Dendritic cell treated with granulocyte-macrophage colony-stimulating factor and Interleukin-4, amounts not matched to agents 40 ng/mL and 50 ng/mL, for 4 days (primary cell): Measurements from ENCODE around the gene CRIM1.

ENCODE experiments used
- H3K27ac Mint-ChIP-seq: one replicate; pipeline ENCODE4 v1.8.0; 2022; ENCODE audit warnings: mild to moderate bottlenecking, mixed read lengths
- H3K27me3 Mint-ChIP-seq: one replicate; pipeline ENCODE4 v1.8.0; 2022; ENCODE audit warnings: mild to moderate bottlenecking, mixed read lengths
- H3K36me3 Mint-ChIP-seq: one replicate; pipeline ENCODE4 v1.8.0; 2022; ENCODE audit warnings: low read depth, mixed read lengths
- H3K4me1 Mint-ChIP-seq: one replicate; pipeline ENCODE4 v1.8.0; 2022; ENCODE audit warnings: low read depth, mixed read lengths
- H3K4me3 Mint-ChIP-seq: one replicate; pipeline ENCODE4 v1.8.0; 2022; ENCODE audit warnings: mild to moderate bottlenecking, moderate library complexity, mixed read lengths
- H3K9me3 Mint-ChIP-seq: one replicate; pipeline ENCODE4 v1.8.0; 2022; ENCODE audit warnings: mixed read lengths
- intact Hi-C: fragments of 100-400 bp; cut with micrococcal nuclease; formaldehyde crosslinking; loops from one replicate; pipeline ENCODE4 v1.15.0; 2022

The CRIM1 gene

GRCh38 chr2:36446294-36446693, 90.7 kb downstream of the CRIM1 start:
- H3K36me3 Mint-ChIP-seq = peaks cover 24% of the 10 kb centered on the region

GRCh38 chr2:36449213-36449612, 93.6 kb downstream of the CRIM1 start:
- peaks cover 16% of the 10 kb centered on the region for H3K36me3 Mint-ChIP-seq
- H3K27me3 Mint-ChIP-seq = no peaks in the 10 kb centered on the region
- peaks cover 4% of the 10 kb centered on the region for H3K4me1 Mint-ChIP-seq
- no peak overlapping the region for H3K4me3 Mint-ChIP-seq
- no peak overlapping the region for H3K27ac Mint-ChIP-seq
- intact Hi-C loops = no loop called here
- H3K9me3 Mint-ChIP-seq = no peaks in the 10 kb centered on the region

More at GRCh38 chr2:36446294-36446693, 90.7 kb downstream of the CRIM1 start:
- Mint-ChIP-seq H3K27me3 (no peaks in the 10 kb centered on the region), H3K27ac (no peak overlapping the region), H3K9me3 (no peaks in the 10 kb centered on the region), H3K4me1 (peaks cover 13% of the 10 kb centered on the region), H3K4me3 (no peak overlapping the region)
- intact Hi-C loops = no loop called here

DNA sequence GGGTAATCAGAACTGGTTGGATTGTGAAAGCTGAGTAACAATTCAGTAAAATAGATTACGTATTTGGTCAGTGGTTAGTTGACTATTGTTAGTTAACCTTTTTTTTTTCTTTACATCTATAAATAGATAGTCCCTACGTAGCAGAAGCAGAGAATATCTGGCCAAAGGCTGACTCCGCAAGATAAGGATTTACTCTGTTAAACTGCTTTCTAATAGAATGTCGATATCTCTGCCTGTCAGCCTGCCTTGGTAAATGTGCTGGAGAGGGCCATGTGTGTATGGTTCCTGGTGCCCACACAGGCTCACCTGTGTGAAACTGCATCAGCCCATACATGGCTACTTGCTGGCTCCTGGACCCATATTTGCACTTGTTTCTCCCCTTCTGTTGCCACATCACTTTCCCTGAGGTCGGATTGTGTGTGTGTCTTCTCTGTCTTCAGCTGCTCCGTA, 94.4 kb downstream of the CRIM1 start:
- intact Hi-C loops = no loop called here
- no peak overlapping the region for H3K4me3 Mint-ChIP-seq
- no peaks in the 10 kb centered on the region for H3K27me3 Mint-ChIP-seq
- H3K4me1 Mint-ChIP-seq = peaks cover 4% of the 10 kb centered on the region
- no peak overlapping the region for H3K27ac Mint-ChIP-seq
- no peaks in the 10 kb centered on the region for H3K9me3 Mint-ChIP-seq
- peaks cover 11% of the 10 kb centered on the region for H3K36me3 Mint-ChIP-seq

GRCh38 chr2:36450466-36451196, 95.1 kb downstream of the CRIM1 start:
- intact Hi-C loops = no loop called here

GRCh38 chr2:36451512-36451911, 95.9 kb downstream of the CRIM1 start:
- intact Hi-C loops = no loop called here

More at GRCh38 chr2:36450466-36451196, 95.1 kb downstream of the CRIM1 start:
- H3K4me1 Mint-ChIP-seq = peaks cover 4% of the 10 kb centered on the region
- H3K9me3 Mint-ChIP-seq = no peaks in the 10 kb centered on the region
- H3K4me3 Mint-ChIP-seq = no peak overlapping the region
- H3K36me3 Mint-ChIP-seq = peaks cover 6% of the 10 kb centered on the region
- H3K27ac Mint-ChIP-seq = no peak overlapping the region
- H3K27me3 Mint-ChIP-seq = no peaks in the 10 kb centered on the region

GRCh38 chr2:36452260-36452659, 96.7 kb downstream of the CRIM1 start:
- Mint-ChIP-seq H3K9me3 (no peaks in the 10 kb centered on the region), H3K27me3 (no peaks in the 10 kb centered on the region), H3K27ac (no peak overlapping the region), H3K4me1 (peaks cover 4% of the 10 kb centered on the region), H3K36me3 (peaks cover 6% of the 10 kb centered on the region), H3K4me3 (no peak overlapping the region)
- intact Hi-C loops = no loop called here

More at GRCh38 chr2:36451512-36451911, 95.9 kb downstream of the CRIM1 start:
- no peaks in the 10 kb centered on the region for H3K9me3 Mint-ChIP-seq
- H3K27ac Mint-ChIP-seq = no peak overlapping the region
- peaks cover 6% of the 10 kb centered on the region for H3K36me3 Mint-ChIP-seq
- no peak overlapping the region for H3K4me3 Mint-ChIP-seq
- H3K4me1 Mint-ChIP-seq = peaks cover 4% of the 10 kb centered on the region
- H3K27me3 Mint-ChIP-seq = no peaks in the 10 kb centered on the region

GRCh38 chr2:36453652-36454051, 98.1 kb downstream of the CRIM1 start:
- Mint-ChIP-seq H3K27me3 (no peaks in the 10 kb centered on the region), H3K27ac (no peak overlapping the region), H3K9me3 (no peaks in the 10 kb centered on the region), H3K4me3 (no peak overlapping the region), H3K36me3 (no peaks in the 10 kb centered on the region), H3K4me1 (peaks cover 4% of the 10 kb centered on the region)
- intact Hi-C loops = no loop called here

GRCh38 chr2:36455011-36455410, 99.4 kb downstream of the CRIM1 start:
- intact Hi-C loops = no loop called here
- H3K4me1 Mint-ChIP-seq = peaks cover 4% of the 10 kb centered on the region
- no peaks in the 10 kb centered on the region for H3K36me3 Mint-ChIP-seq
- no peak overlapping the region for H3K4me3 Mint-ChIP-seq
- H3K27me3 Mint-ChIP-seq = no peaks in the 10 kb centered on the region
- H3K9me3 Mint-ChIP-seq = no peaks in the 10 kb centered on the region
- H3K27ac Mint-ChIP-seq = no peak overlapping the region

DNA sequence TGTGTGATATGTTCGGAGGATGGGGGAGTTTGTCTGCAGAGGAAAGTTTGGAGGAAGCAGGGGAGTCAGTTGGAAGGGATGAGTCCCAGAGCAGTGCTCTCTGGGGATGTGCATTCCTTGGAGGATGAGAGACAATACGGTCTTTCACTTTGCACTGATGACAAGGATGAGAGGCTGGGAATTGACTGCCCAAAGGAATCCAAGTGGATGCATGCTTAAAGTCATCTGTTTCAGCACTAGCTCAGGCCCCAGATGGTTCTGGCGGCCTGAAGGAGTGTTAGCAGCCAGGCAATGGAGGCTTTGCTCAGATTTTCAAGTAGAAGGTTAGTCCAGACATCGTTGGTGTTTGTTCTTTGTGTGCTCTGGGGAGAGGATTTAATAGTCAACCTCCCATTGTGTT, 100.2 kb downstream of the CRIM1 start:
- Mint-ChIP-seq H3K9me3 (no peaks in the 10 kb centered on the region), H3K27ac (no peak overlapping the region), H3K36me3 (no peaks in the 10 kb centered on the region), H3K4me3 (no peak overlapping the region), H3K27me3 (no peaks in the 10 kb centered on the region), H3K4me1 (peaks cover 4% of the 10 kb centered on the region)
- intact Hi-C loops = no loop called here

DNA sequence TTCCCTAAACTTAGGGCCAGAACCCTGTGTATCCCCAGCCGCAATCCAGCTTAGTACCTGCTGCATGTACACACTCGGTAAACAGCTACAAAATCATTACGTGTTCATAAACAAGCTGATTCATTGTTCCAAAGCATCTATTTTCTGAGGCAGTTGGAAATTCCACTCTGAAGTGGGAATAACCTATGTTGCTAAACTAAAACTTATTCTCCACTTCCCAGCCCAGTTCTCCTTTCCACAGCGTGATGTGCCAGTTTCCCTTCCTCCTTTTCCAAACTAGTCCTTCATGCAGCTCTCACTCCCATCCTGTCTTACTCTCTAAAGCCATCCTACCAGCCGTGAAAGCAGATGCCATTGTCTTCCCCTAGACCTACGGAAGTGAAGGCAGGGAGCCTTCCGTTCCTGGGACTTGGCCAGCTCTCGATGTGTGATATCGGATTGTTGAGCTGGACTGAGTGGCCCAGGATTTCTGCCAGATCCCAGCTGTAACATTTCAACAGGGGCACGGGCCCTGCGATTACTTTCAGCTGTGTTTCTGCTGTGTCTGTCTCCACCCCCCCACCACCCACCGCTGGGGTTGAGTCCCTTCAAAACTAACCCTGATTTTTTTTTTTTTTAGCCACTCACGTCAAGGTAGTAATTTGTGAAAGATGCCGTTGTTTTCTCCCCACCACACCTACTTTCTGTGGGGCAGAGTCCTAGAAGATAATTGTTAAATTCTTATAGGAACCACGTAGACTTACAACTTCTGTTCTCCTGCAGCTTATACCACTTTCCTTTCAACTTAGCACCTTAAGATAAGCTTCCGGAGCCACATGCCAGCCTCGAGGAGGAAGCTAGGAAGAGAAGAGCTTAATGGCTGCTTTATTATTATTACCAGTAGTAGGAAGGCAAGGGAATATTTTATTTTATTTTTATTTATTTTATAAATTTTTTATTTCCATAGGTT, 100.9 kb downstream of the CRIM1 start:
- H3K4me1 Mint-ChIP-seq = peaks cover 4% of the 10 kb centered on the region
- no peaks in the 10 kb centered on the region for H3K36me3 Mint-ChIP-seq
- intact Hi-C loops = no loop called here
- no peaks in the 10 kb centered on the region for H3K9me3 Mint-ChIP-seq
- no peak overlapping the region for H3K27ac Mint-ChIP-seq
- no peak overlapping the region for H3K4me3 Mint-ChIP-seq
- H3K27me3 Mint-ChIP-seq = no peaks in the 10 kb centered on the region

DNA sequence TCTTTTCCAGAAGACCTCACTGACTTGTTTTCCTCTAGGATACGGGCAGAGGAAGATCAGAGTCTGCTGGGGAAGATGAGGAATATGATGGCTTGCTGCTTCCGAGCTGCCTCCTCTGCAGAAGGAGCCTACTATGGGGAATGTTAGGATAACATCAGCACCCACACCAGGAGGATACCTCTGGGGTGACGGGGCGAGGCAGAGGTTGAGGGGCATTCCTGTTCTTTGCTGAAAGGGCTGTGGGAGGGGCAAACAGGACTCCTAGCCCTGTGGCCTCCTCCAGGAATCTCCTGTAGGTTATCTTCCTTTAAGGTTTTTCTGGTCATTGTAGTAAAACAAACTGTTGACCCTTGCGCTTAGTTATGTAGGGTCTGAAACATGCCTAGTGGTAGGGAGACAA, 102.5 kb downstream of the CRIM1 start:
- Mint-ChIP-seq H3K36me3 (no peaks in the 10 kb centered on the region), H3K4me1 (peaks cover 4% of the 10 kb centered on the region), H3K27me3 (no peaks in the 10 kb centered on the region), H3K27ac (no peak overlapping the region), H3K9me3 (no peaks in the 10 kb centered on the region), H3K4me3 (no peak overlapping the region)
- intact Hi-C loops = no loop called here

DNA sequence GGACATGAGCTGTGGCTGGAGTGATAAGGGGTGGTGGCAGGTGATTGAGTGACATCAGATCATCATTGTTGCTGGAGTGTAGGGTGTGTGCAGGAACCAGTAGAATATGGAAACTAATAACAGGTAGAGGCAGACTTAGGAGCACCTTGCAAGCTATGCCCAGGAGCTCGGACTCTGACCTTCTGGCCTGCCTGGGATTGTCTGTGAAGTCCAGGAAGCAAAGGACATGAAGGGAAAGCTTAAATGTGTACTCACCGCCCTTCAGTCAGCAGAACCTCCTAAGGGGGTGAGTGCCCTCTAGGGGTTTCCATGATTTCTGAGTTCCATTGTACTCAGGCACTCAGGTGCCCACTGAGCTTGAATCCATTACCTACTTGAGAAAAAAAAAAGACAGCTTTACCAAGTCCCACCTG, 104.2 kb downstream of the CRIM1 start:
- Mint-ChIP-seq H3K27ac (no peak overlapping the region), H3K27me3 (peaks cover 7% of the 10 kb centered on the region), H3K4me3 (no peak overlapping the region), H3K4me1 (peaks cover 6% of the 10 kb centered on the region), H3K9me3 (no peaks in the 10 kb centered on the region), H3K36me3 (no peaks in the 10 kb centered on the region)
- intact Hi-C loops = no loop called here

DNA sequence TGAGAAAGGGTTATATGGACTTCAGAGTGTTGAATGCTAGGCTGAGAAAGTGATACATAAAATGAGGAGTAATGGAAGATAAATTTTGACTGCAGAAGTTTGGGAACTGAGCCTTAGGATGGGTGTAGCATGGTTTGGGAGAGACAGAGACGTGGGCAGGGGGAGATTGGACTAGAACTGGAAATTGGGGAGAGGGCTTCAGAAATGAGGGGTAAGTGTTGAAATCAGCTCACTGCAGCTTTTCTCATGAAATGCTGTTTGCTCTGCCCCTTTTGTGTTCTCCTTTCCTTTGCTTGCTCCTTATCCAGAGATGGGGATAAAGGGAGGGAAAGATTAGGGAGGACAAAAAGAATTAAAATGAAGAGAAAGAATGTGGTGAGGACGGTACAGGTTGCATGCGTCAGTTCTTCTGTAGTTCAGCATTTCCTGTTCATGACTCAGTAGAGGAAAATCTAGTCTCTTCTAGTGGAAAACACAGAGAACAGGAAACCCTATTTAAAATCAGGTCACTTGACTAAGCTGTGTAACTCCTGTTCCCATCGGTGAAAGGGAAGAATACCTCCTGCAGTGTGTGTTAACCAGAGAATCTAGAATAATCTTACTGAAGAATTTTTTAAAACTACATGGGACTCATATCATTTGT, 105.6 kb downstream of the CRIM1 start:
- H3K36me3 Mint-ChIP-seq = no peaks in the 10 kb centered on the region
- intact Hi-C loops = no loop called here
- no peaks in the 10 kb centered on the region for H3K9me3 Mint-ChIP-seq
- H3K4me3 Mint-ChIP-seq = no peak overlapping the region
- H3K27me3 Mint-ChIP-seq = peaks cover 7% of the 10 kb centered on the region
- H3K4me1 Mint-ChIP-seq = peaks cover 11% of the 10 kb centered on the region
- no peak overlapping the region for H3K27ac Mint-ChIP-seq
